ENCODE measurements around the gene ITFG1. TPM values are rescaled to one million over a fixed set of nuclear protein-coding genes. Genes with fewer than 3 reads are reported as not detected.

ITFG1 gene
- total and polyA plus RNA-seq, 7 donors: 12.0 to 59.3 (median 36.0) TPM

- no peaks in the 10 kb centered on the region for H3K27me3 ChIP-seq
Observed at GRCh38 chr16:47486856-47487255, 26.0 kb upstream of the ITFG1 start.

DNA sequence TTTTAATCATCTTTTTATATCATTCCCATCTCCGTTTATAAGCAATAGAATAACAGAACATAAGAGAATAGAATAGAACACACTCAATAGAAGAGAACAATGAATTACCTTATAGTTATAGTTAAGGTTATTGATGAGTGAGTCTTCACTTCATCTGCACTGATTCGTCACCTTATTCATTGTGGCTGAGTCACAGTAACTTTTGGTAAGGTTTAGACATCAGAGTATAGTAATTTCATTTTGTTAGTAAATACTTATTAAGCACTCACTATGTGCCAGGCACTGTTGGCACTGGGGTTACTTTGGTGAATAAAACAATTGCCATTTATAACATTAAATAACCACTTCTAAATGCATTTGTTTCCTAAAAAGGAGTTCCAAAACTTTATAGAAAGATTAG, 22.8 kb upstream of the ITFG1 start:
- WGBS, 2 donors: 79 to 96% methylated on average over 2 of the region's 2 CpGs
- TF ChIP-seq POLR2AphosphoS5 (IDR thresholded peaks at IDR 0.05) (no peak), POLR2A (IDR thresholded peaks at IDR 0.05) (no peak), EP300 (IDR thresholded peaks at IDR 0.05) (no peak)
- TF ChIP-seq, protein P1, sequence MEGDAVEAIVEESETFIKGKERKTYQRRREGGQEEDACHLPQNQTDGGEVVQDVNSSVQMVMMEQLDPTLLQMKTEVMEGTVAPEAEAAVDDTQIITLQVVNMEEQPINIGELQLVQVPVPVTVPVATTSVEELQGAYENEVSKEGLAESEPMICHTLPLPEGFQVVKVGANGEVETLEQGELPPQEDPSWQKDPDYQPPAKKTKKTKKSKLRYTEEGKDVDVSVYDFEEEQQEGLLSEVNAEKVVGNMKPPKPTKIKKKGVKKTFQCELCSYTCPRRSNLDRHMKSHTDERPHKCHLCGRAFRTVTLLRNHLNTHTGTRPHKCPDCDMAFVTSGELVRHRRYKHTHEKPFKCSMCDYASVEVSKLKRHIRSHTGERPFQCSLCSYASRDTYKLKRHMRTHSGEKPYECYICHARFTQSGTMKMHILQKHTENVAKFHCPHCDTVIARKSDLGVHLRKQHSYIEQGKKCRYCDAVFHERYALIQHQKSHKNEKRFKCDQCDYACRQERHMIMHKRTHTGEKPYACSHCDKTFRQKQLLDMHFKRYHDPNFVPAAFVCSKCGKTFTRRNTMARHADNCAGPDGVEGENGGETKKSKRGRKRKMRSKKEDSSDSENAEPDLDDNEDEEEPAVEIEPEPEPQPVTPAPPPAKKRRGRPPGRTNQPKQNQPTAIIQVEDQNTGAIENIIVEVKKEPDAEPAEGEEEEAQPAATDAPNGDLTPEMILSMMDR (IDR thresholded peaks at IDR 0.05): no peak
- H3K4me3 ChIP-seq: no peak overlapping the region
- H3K4me1 ChIP-seq: peaks cover 0 to 29% (median 17%) of the 10 kb centered on the region in 4 donors
- no peaks in the 10 kb centered on the region for H3K36me3 ChIP-seq
- no peaks in the 10 kb centered on the region for H3K27me3 ChIP-seq
- no peak for DNase-seq
- intact Hi-C loops (cut with DNase I): no loop called here
- no peaks in the 10 kb centered on the region for H3K9me3 ChIP-seq
- H3K27ac ChIP-seq: no peak overlapping the region

More at GRCh38 chr16:47486856-47487255, 26.0 kb upstream of the ITFG1 start:
- Histone ChIP-seq H3K27ac (no peak overlapping the region), H3K4me3 (no peak overlapping the region), H3K9me3 (peaks cover 0 to 7% (median 3%) of the 10 kb centered on the region in 4 donors), H3K4me1 (peaks cover 0 to 25% (median 13%) of the 10 kb centered on the region in 4 donors), H3K36me3 (no peaks in the 10 kb centered on the region)
- intact Hi-C loops (cut with DNase I): no loop called here
- TF ChIP-seq, protein P1 (IDR thresholded peaks at IDR 0.05): no peak
- no peak for TF ChIP-seq POLR2AphosphoS5 (IDR thresholded peaks at IDR 0.05)
- no peak for DNase-seq

DNA sequence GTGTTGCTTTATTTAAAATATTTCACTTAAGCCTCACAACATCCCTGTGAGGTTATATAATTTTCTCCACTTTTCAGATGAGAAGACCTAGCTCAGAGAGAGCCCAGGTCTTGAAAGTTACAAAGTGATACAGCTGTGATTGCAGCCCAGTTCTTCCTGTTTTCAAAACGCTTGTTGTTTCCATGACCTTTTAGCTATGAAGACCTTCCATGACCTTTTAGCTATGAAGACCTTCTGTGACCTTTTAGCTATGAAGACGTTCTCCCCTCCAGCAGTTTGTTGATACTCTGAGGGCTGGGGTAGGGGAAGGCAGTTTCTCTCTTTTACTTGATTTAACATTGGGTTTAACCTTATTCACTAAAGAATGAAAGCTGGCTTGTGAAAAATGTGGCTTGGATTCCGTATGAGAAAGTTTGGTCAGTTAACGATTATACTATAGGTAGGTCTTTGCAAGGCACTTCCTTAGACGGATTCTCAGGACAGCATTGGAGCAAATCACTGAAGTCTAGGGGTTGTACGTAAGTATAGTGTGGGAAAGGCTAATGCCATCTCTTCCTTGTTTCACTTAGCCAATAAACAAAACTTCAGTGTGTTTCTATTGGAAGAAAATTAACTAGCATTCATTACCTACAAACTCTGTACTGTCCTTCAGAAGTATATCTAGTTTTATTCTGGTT, 21.0 kb upstream of the ITFG1 start:
- intact Hi-C loops (cut with DNase I): no loop called here
- H3K27ac ChIP-seq: no peak overlapping the region
- 74 to 86% methylated on average over 6 of the region's 6 CpGs for WGBS, 2 donors

GRCh38 chr16:47480410-47480809, 19.5 kb upstream of the ITFG1 start:
- DNase-seq: no peak
- Histone ChIP-seq H3K27me3 (no peaks in the 10 kb centered on the region), H3K4me3 (no peak overlapping the region), H3K4me1 (peaks cover 0 to 53% (median 36%) of the 10 kb centered on the region in 4 donors), H3K27ac (no peak overlapping the region), H3K9me3 (no peaks in the 10 kb centered on the region), H3K36me3 (no peaks in the 10 kb centered on the region)
- intact Hi-C loops (cut with DNase I): no loop called here
- 93 to 98% methylated on average over 3 of the region's 3 CpGs for WGBS, 2 donors
- TF ChIP-seq POLR2AphosphoS5 (IDR thresholded peaks at IDR 0.05): no peak
- TF ChIP-seq, protein P1 (IDR thresholded peaks at IDR 0.05): no peak
- TF ChIP-seq EP300 (IDR thresholded peaks at IDR 0.05): no peak
- TF ChIP-seq POLR2A (IDR thresholded peaks at IDR 0.05): no peak

More for the DNA sequence above, 21.0 kb upstream of the ITFG1 start:
- Histone ChIP-seq H3K4me1 (peaks cover 0 to 44% (median 29%) of the 10 kb centered on the region in 4 donors), H3K4me3 (no peak overlapping the region), H3K36me3 (no peaks in the 10 kb centered on the region), H3K9me3 (no peaks in the 10 kb centered on the region), H3K27me3 (no peaks in the 10 kb centered on the region)
- no peak for TF ChIP-seq EP300 (IDR thresholded peaks at IDR 0.05)
- TF ChIP-seq POLR2A (IDR thresholded peaks at IDR 0.05): no peak
- TF ChIP-seq, protein P1 (IDR thresholded peaks at IDR 0.05): no peak
- no peak for DNase-seq

GRCh38 chr16:47477679-47478078, 16.8 kb upstream of the ITFG1 start:
- peaks cover 0 to 46% (median 29%) of the 10 kb centered on the region in 4 donors for H3K4me1 ChIP-seq

More at GRCh38 chr16:47477679-47478078, 16.8 kb upstream of the ITFG1 start:
- no peaks in the 10 kb centered on the region for H3K27me3 ChIP-seq
- no peaks in the 10 kb centered on the region for H3K36me3 ChIP-seq
- intact Hi-C loops (cut with DNase I): no loop called here
- no peak for TF ChIP-seq EP300 (IDR thresholded peaks at IDR 0.05)
- H3K27ac ChIP-seq: no peak overlapping the region
- 46 to 83% methylated on average over 1 of the region's 1 CpG for WGBS, 2 donors
- no peak for DNase-seq
- no peaks in the 10 kb centered on the region for H3K9me3 ChIP-seq
- no peak overlapping the region for H3K4me3 ChIP-seq
